ENCODE results near the gene OR5K1. TPM values are rescaled to one million over a fixed set of nuclear protein-coding genes. Genes with fewer than 3 reads are reported as not detected.

Gene OR5K1
- total and polyA plus RNA-seq, 4 donors, result not detected

Other genes with a start within 250 kb of the OR5K1 start
- gene OR5H6, start 199.0 kb upstream of the OR5K1 start, total RNA-seq, result not detected
- not detected for gene OR5H6, start 199.0 kb upstream of the OR5K1 start, polyA plus RNA-seq
- not detected for gene OR5H2, start 180.7 kb upstream of the OR5K1 start, total RNA-seq
- not detected for gene OR5H2, start 180.7 kb upstream of the OR5K1 start, polyA plus RNA-seq
- not detected for gene OR5K4, start 109.3 kb upstream of the OR5K1 start, total RNA-seq
- gene OR5K4, start 109.3 kb upstream of the OR5K1 start, polyA plus RNA-seq, result not detected
- gene OR5K3, start 72.5 kb upstream of the OR5K1 start, total RNA-seq, result not detected
- not detected for gene OR5K3, start 72.5 kb upstream of the OR5K1 start, polyA plus RNA-seq
- not detected for gene OR5K2, start 34.5 kb downstream of the OR5K1 start, total RNA-seq
- gene OR5K2, start 34.5 kb downstream of the OR5K1 start, polyA plus RNA-seq, result not detected
- 100 to 1,000 TPM; 114 to 132 TPM for gene CLDND1, start 59.7 kb downstream of the OR5K1 start, total RNA-seq
- 100 to 1,000 TPM; 106 to 112 TPM for gene CLDND1, start 59.7 kb downstream of the OR5K1 start, polyA plus RNA-seq
- gene GPR15, start 68.8 kb downstream of the OR5K1 start, total RNA-seq, result not detected
- gene GPR15, start 68.8 kb downstream of the OR5K1 start, polyA plus RNA-seq, result not detected
- gene CPOX, start 130.4 kb downstream of the OR5K1 start, total RNA-seq, result 10 to 100 TPM; 10.8 to 19.4 TPM
- gene CPOX, start 130.4 kb downstream of the OR5K1 start, polyA plus RNA-seq, result 10 to 100 TPM in 1 of 2 donors, 1 to 10 TPM in 1; 9.5 to 14.9 TPM

Measured in aorta (tissue), 4 donors.